ENCODE measurements around the gene PRR36.

The PRR36 gene

GRCh38 chr19:7846155-7846646 lies 28.0 kb downstream of the PRR36 start:
- TF ChIP-seq GATA2 (IDR thresholded peaks at IDR 0.05; ENCODE audit: low read depth, low read length) (no peak), GATA3 (IDR thresholded peaks at IDR 0.05; ENCODE audit: low read depth, low read length) (no peak)

GRCh38 chr19:7845390-7846154 lies 28.6 kb downstream of the PRR36 start:
- no peak for TF ChIP-seq GATA2 (IDR thresholded peaks at IDR 0.05; ENCODE audit: low read depth, low read length)
- TF ChIP-seq GATA3 (IDR thresholded peaks at IDR 0.05; ENCODE audit: low read depth, low read length), result no peak

- TF ChIP-seq GATA2 (IDR thresholded peaks at IDR 0.05; ENCODE audit: low read depth, low read length), result no peak
- TF ChIP-seq GATA3 (IDR thresholded peaks at IDR 0.05; ENCODE audit: low read depth, low read length), result no peak
Observed at GRCh38 chr19:7844951-7845350, 29.2 kb downstream of the PRR36 start.

- TF ChIP-seq GATA2 (IDR thresholded peaks at IDR 0.05; ENCODE audit: low read depth, low read length) (no peak), GATA3 (IDR thresholded peaks at IDR 0.05; ENCODE audit: low read depth, low read length) (no peak)
Observed at GRCh38 chr19:7844405-7844804, 29.8 kb downstream of the PRR36 start.

- TF ChIP-seq GATA3 (IDR thresholded peaks at IDR 0.05; ENCODE audit: low read depth, low read length) (no peak), GATA2 (IDR thresholded peaks at IDR 0.05; ENCODE audit: low read depth, low read length) (no peak)
Observed at GRCh38 chr19:7843521-7843920, 30.7 kb downstream of the PRR36 start.

GRCh38 chr19:7842661-7843294 lies 31.4 kb downstream of the PRR36 start:
- TF ChIP-seq GATA2 (IDR thresholded peaks at IDR 0.05; ENCODE audit: low read depth, low read length), result no peak
- TF ChIP-seq GATA3 (IDR thresholded peaks at IDR 0.05; ENCODE audit: low read depth, low read length), result no peak

GRCh38 chr19:7841751-7842660 lies 32.2 kb downstream of the PRR36 start:
- no peak for TF ChIP-seq GATA3 (IDR thresholded peaks at IDR 0.05; ENCODE audit: low read depth, low read length)
- no peak for TF ChIP-seq GATA2 (IDR thresholded peaks at IDR 0.05; ENCODE audit: low read depth, low read length)

GRCh38 chr19:7840629-7841028 lies 33.6 kb downstream of the PRR36 start:
- TF ChIP-seq GATA2 (IDR thresholded peaks at IDR 0.05; ENCODE audit: low read depth, low read length) (no peak), GATA3 (IDR thresholded peaks at IDR 0.05; ENCODE audit: low read depth, low read length) (no peak)

- no peak for TF ChIP-seq GATA3 (IDR thresholded peaks at IDR 0.05; ENCODE audit: low read depth, low read length)
- TF ChIP-seq GATA2 (IDR thresholded peaks at IDR 0.05; ENCODE audit: low read depth, low read length), result no peak
Observed at GRCh38 chr19:7839476-7839875, 34.7 kb downstream of the PRR36 start.

- TF ChIP-seq GATA2 (IDR thresholded peaks at IDR 0.05; ENCODE audit: low read depth, low read length), result no peak
- no peak for TF ChIP-seq GATA3 (IDR thresholded peaks at IDR 0.05; ENCODE audit: low read depth, low read length)
Observed at GRCh38 chr19:7833225-7834099, 40.7 kb downstream of the PRR36 start.

GRCh38 chr19:7832781-7833180 lies 41.4 kb downstream of the PRR36 start:
- TF ChIP-seq GATA2 (IDR thresholded peaks at IDR 0.05; ENCODE audit: low read depth, low read length), result no peak
- no peak for TF ChIP-seq GATA3 (IDR thresholded peaks at IDR 0.05; ENCODE audit: low read depth, low read length)

GRCh38 chr19:7832009-7832408 lies 42.2 kb downstream of the PRR36 start:
- no peak for TF ChIP-seq GATA3 (IDR thresholded peaks at IDR 0.05; ENCODE audit: low read depth, low read length)
- TF ChIP-seq GATA2 (IDR thresholded peaks at IDR 0.05; ENCODE audit: low read depth, low read length), result no peak

GRCh38 chr19:7831452-7831851 lies 42.7 kb downstream of the PRR36 start:
- no peak for TF ChIP-seq GATA3 (IDR thresholded peaks at IDR 0.05; ENCODE audit: low read depth, low read length)
- no peak for TF ChIP-seq GATA2 (IDR thresholded peaks at IDR 0.05; ENCODE audit: low read depth, low read length)
